Thoracic aorta (tissue), 2 donors: ENCODE data around the gene HOXA6. TPM values are rescaled to one million over a fixed set of nuclear protein-coding genes. Genes with fewer than 3 reads are reported as not detected.

Experiments used
- ATAC-seq: fragments of 150-250 bp; one replicate; pipeline ENCODE4 v1.8.0; 2017; ENCODE audit warnings: low read depth; ENCODE audit not compliant: insufficient number of reproducible peaks, low FRiP score
- DNase-seq: peaks from one replicate; pipeline ENCODE4 v3.0.0-alpha.2; 2020; ENCODE audit warnings: low spot score
- H3K27ac ChIP-seq, 2 donors: fragments of 200-600 bp; sonication (generic); 1 replicate in 1 of 2; 2 replicates in 1 of 2; pipeline ENCODE4 v1.5.1; 2016; ENCODE audit warnings: mild to moderate bottlenecking in 2 of 2, moderate library complexity in 2 of 2
- H3K27me3 ChIP-seq: fragments of 200-600 bp; sonication (generic); replicated peaks from 2 replicates; pipeline ENCODE4 v1.6.0; 2016; ENCODE audit warnings: mild to moderate bottlenecking; ENCODE audit not compliant: insufficient read depth
- H3K36me3 ChIP-seq: fragments of 200-600 bp; sonication (generic); one replicate; pipeline ENCODE4 v1.5.1; 2016
- H3K4me1 ChIP-seq, 2 donors: fragments of 200-600 bp; sonication (generic); 1 replicate in 1 of 2; 2 replicates in 1 of 2; pipeline versions ENCODE4 v1.5.1 to v1.6.0; 2016; ENCODE audit warnings: low read depth in 2 of 2, mild to moderate bottlenecking in 1 of 2; ENCODE audit not compliant: control insufficient read depth in 1 of 2
- H3K4me3 ChIP-seq: fragments of 200-600 bp; sonication (generic); 2 replicates; pipeline ENCODE4 v1.5.1; 2016; ENCODE audit warnings: mild to moderate bottlenecking
- H3K9me3 ChIP-seq: fragments of 200-600 bp; sonication (generic); 2 replicates; pipeline ENCODE4 v1.5.1; 2016
- CTCF ChIP-seq: fragments of 200-600 bp; sonication (generic); IDR thresholded peaks from one replicate; pipeline ENCODE4 v1.5.1; 2019; ENCODE audit warnings: antibody characterized with exemption
- total RNA-seq, 2 donors: library from RNA; depleted of rRNA; stranded (reverse); fragments of >200 nt; gene quantifications; one replicate each; pipeline versions ENCODE4 v1.1.0 to v1.2.3, GENCODE V29; 2016

The HOXA6 gene
- total RNA-seq, 2 donors from 2014 or later: not detected

GRCh38 chr7:27177795-27178320, 30.3 kb upstream of the HOXA6 start:
- no peak for TF ChIP-seq CTCF
- peaks cover 15 to 27% of the 10 kb centered on the region in 2 donors for H3K4me1 ChIP-seq
- no peak for DNase-seq
- H3K36me3 ChIP-seq: no peaks in the 10 kb centered on the region
- H3K27me3 ChIP-seq: peaks cover 36% of the 10 kb centered on the region
- H3K27ac ChIP-seq: no peak overlapping the region
- no peaks in the 10 kb centered on the region for H3K9me3 ChIP-seq
- ATAC-seq: no peak
- H3K4me3 ChIP-seq: no peak overlapping the region

GRCh38 chr7:27176962-27177794, 29.6 kb upstream of the HOXA6 start:
- Histone ChIP-seq H3K27me3 (peaks cover 30% of the 10 kb centered on the region), H3K9me3 (no peaks in the 10 kb centered on the region), H3K4me3 (no peak overlapping the region), H3K27ac (no peak overlapping the region), H3K4me1 (peaks cover 15 to 33% of the 10 kb centered on the region in 2 donors), H3K36me3 (no peaks in the 10 kb centered on the region)
- TF ChIP-seq CTCF: no peak
- ATAC-seq: no peak
- DNase-seq: no peak

- no peak overlapping the region for H3K27ac ChIP-seq
- H3K4me1 ChIP-seq: peaks cover 15 to 33% of the 10 kb centered on the region in 2 donors
- H3K27me3 ChIP-seq: peaks cover 27% of the 10 kb centered on the region
- H3K36me3 ChIP-seq: no peaks in the 10 kb centered on the region
- no peak for TF ChIP-seq CTCF
- no peaks in the 10 kb centered on the region for H3K9me3 ChIP-seq
- ATAC-seq: no peak
- DNase-seq: no peak
- H3K4me3 ChIP-seq: no peak overlapping the region
Observed at GRCh38 chr7:27176524-27176845, 28.9 kb upstream of the HOXA6 start.

GRCh38 chr7:27175626-27176523, 28.3 kb upstream of the HOXA6 start:
- ATAC-seq (no peak), DNase-seq (no peak)
- H3K27ac ChIP-seq: no peak overlapping the region
- H3K4me3 ChIP-seq: no peak overlapping the region
- H3K9me3 ChIP-seq: no peaks in the 10 kb centered on the region
- no peaks in the 10 kb centered on the region for H3K36me3 ChIP-seq
- H3K4me1 ChIP-seq: peaks cover 15 to 33% of the 10 kb centered on the region in 2 donors
- no peak for TF ChIP-seq CTCF
- peaks cover 27% of the 10 kb centered on the region for H3K27me3 ChIP-seq
